ENCODE data around the gene RYR2. TPM values are rescaled to one million over a fixed set of nuclear protein-coding genes. Genes with fewer than 3 reads are reported as not detected.

RYR2 gene
- total and polyA plus RNA-seq, 9 of the 15 experiments (the other 6 are each of a cell fraction or from before 2014, with no cell fraction given): 0.03 to 0.42 (median 0.14) TPM

GRCh38 chr1:237473854-237474253 lies 431.9 kb downstream of the RYR2 start:
- no peak for TF ChIP-seq MED1 (CRISPR knock-in tag; IDR thresholded peaks at IDR 0.05; ENCODE audit: borderline replicate concordance)
- TF ChIP-seq FOXK1 (CRISPR knock-in tag; IDR thresholded peaks at IDR 0.05; ENCODE audit: borderline replicate concordance): no peak
- TF ChIP-seq NONO (IDR thresholded peaks at IDR 0.05; ENCODE audit: low read depth in 2 of 2, low read length in 1 of 2): no peak
- TF ChIP-seq ZNF175 (CRISPR knock-in tag; IDR thresholded peaks at IDR 0.05; ENCODE audit: low read depth): no peak
- TF ChIP-seq ARNT (IDR thresholded peaks at IDR 0.05): no peak
- TF ChIP-seq NRF1 (conservative IDR thresholded peaks at IDR 0.05 in 1 of 2, IDR thresholded peaks at IDR 0.05 in 1 of 2): no peak
- no peak for TF ChIP-seq NFRKB (IDR thresholded peaks at IDR 0.05; ENCODE audit: low read depth)
- no peak for TF ChIP-seq STAT5B (CRISPR knock-in tag; IDR thresholded peaks at IDR 0.05)
- TF ChIP-seq HMBOX1 (IDR thresholded peaks at IDR 0.05): no peak
- TF ChIP-seq GABPB1 (CRISPR knock-in tag; IDR thresholded peaks at IDR 0.05): no peak
- TF ChIP-seq MTF1 (CRISPR knock-in tag; IDR thresholded peaks at IDR 0.05; ENCODE audit: borderline replicate concordance): no peak
- TF ChIP-seq ERF (CRISPR knock-in tag; IDR thresholded peaks at IDR 0.05): no peak
- DNase-seq (ENCODE audit: extremely low read depth in 1 of 4, low spot score in 3 of 4) (no peak), ATAC-seq (no peak), FAIRE-seq (no peak)
- intact Hi-C loops (cut with micrococcal nuclease) (no loop called here), in situ Hi-C loops (cut with MboI) (no loop called here)
- no TSS peak for BruUV-seq (replicated peaks)
- Histone ChIP-seq H2AFZ (ENCODE audit: low read depth, low read length) (no peak overlapping the region), H3K4me1 (replicated peaks in 1 of 2; ENCODE audit: control insufficient read depth in 2 of 2, insufficient read depth in 2 of 2, low read length in 2 of 2) (no peaks in the 10 kb centered on the region), H3K9me1 (ENCODE audit: control insufficient read depth, insufficient read depth, low read length) (no peaks in the 10 kb centered on the region), H3K4me3 (no peak overlapping the region), H4K20me1 (replicated peaks; ENCODE audit: control insufficient read depth, insufficient read depth, low read length) (no peaks in the 10 kb centered on the region), H3K9me3 (replicated peaks; ENCODE audit: control insufficient read depth, insufficient read depth, low read depth, low read length) (0 out of 2 replicates have a peak, but pooled peaks cover 3% of the 10 kb centered on the region), H3K27ac (ENCODE audit: extremely low read depth, low read depth, low read length) (no peak overlapping the region), H3K9ac (ENCODE audit: insufficient read depth in 1 of 2, low read depth in 2 of 2, low read length in 2 of 2) (no peak overlapping the region), H3K27me3 (ENCODE audit: control insufficient read depth in 2 of 2, insufficient read depth in 2 of 2, low read length in 2 of 2) (no peaks in the 10 kb centered on the region), H3K79me2 (ENCODE audit: control insufficient read depth, insufficient read depth, low read length) (no peaks in the 10 kb centered on the region), H3K4me2 (ENCODE audit: insufficient read depth, low read length) (no peak overlapping the region), H3K36me3 (ENCODE audit: control insufficient read depth, insufficient read depth, low read length) (no peaks in the 10 kb centered on the region)
- WGBS (ENCODE audit: insufficient coverage, low coverage, missing lambda C conversion rate): 2% methylated on average over 5 of the region's 5 CpGs
- ChIA-PET POLR2A (interaction anchor here (0.6 kb wide), 1 partner anchor 13 kb away, joined by 3 read pairs; no protein-coding TSS in a partner anchor), CTCF (ENCODE audit: low intra/inter-chr PET ratio) (no interaction called here)
